ENCODE data around the gene OR10P1.

OR10P1 gene

GRCh38 chr12:55684761-55685370, 48.2 kb downstream of the OR10P1 start:
- no peak for TF ChIP-seq CTCF (IDR thresholded peaks at IDR 0.05; ENCODE audit: low read depth, low read length)
- TF ChIP-seq EZH2phosphoT487 (IDR thresholded peaks at IDR 0.05; ENCODE audit: low read depth) = no peak
- H3K4me2 ChIP-seq (ENCODE audit: low read length) = no peak overlapping the region
- H3K4me3 ChIP-seq (ENCODE audit: low read length) = no peak overlapping the region
- no peak overlapping the region for H2AFZ ChIP-seq (ENCODE audit: low read depth, low read length)
- no peaks in the 10 kb centered on the region for H3K36me3 ChIP-seq (replicated peaks; ENCODE audit: low read depth, low read length)
- H4K20me1 ChIP-seq (ENCODE audit: insufficient read depth, low read length) = no peaks in the 10 kb centered on the region
- peaks cover 11% of the 10 kb centered on the region for H3K4me1 ChIP-seq (ENCODE audit: low read length)
- H3K9me3 ChIP-seq (ENCODE audit: insufficient read depth, low read length) = no peaks in the 10 kb centered on the region
- H3K9ac ChIP-seq (ENCODE audit: low read length) = no peak overlapping the region
- H3K79me2 ChIP-seq (ENCODE audit: low read length) = no peaks in the 10 kb centered on the region
- H3K27ac ChIP-seq (ENCODE audit: low read length) = no peak overlapping the region
- peaks cover 3% of the 10 kb centered on the region; the same call in 1 of the 2 replicates for H3K27me3 ChIP-seq (ENCODE audit: low read depth, low read length)

GRCh38 chr12:55685671-55686070, 49.0 kb downstream of the OR10P1 start:
- TF ChIP-seq CTCF (IDR thresholded peaks at IDR 0.05; ENCODE audit: low read depth, low read length) (no peak), EZH2phosphoT487 (IDR thresholded peaks at IDR 0.05; ENCODE audit: low read depth) (no peak)
- Histone ChIP-seq H3K79me2 (ENCODE audit: low read length) (no peaks in the 10 kb centered on the region), H3K27ac (ENCODE audit: low read length) (no peak overlapping the region), H2AFZ (ENCODE audit: low read depth, low read length) (no peak overlapping the region), H3K36me3 (replicated peaks; ENCODE audit: low read depth, low read length) (no peaks in the 10 kb centered on the region), H3K9ac (ENCODE audit: low read length) (no peak overlapping the region), H3K4me2 (ENCODE audit: low read length) (no peak overlapping the region), H3K4me3 (ENCODE audit: low read length) (no peak overlapping the region), H3K9me3 (ENCODE audit: insufficient read depth, low read length) (no peaks in the 10 kb centered on the region), H3K27me3 (ENCODE audit: low read depth, low read length) (peaks cover 3% of the 10 kb centered on the region; the same call in 1 of the 2 replicates), H3K4me1 (ENCODE audit: low read length) (peaks cover 11% of the 10 kb centered on the region), H4K20me1 (ENCODE audit: insufficient read depth, low read length) (no peaks in the 10 kb centered on the region)

- H3K27ac ChIP-seq (ENCODE audit: low read length) = no peak overlapping the region
- no peaks in the 10 kb centered on the region for H3K79me2 ChIP-seq (ENCODE audit: low read length)
- H2AFZ ChIP-seq (ENCODE audit: low read depth, low read length) = no peak overlapping the region
- H3K4me2 ChIP-seq (ENCODE audit: low read length) = no peak overlapping the region
- H3K4me1 ChIP-seq (ENCODE audit: low read length) = peaks cover 5% of the 10 kb centered on the region
- no peaks in the 10 kb centered on the region for H4K20me1 ChIP-seq (ENCODE audit: insufficient read depth, low read length)
- no peaks in the 10 kb centered on the region for H3K36me3 ChIP-seq (replicated peaks; ENCODE audit: low read depth, low read length)
- TF ChIP-seq CTCF (IDR thresholded peaks at IDR 0.05; ENCODE audit: low read depth, low read length) (no peak), EZH2phosphoT487 (IDR thresholded peaks at IDR 0.05; ENCODE audit: low read depth) (no peak)
- no peak overlapping the region for H3K9ac ChIP-seq (ENCODE audit: low read length)
- H3K4me3 ChIP-seq (ENCODE audit: low read length) = no peak overlapping the region
- no peaks in the 10 kb centered on the region for H3K9me3 ChIP-seq (ENCODE audit: insufficient read depth, low read length)
- peaks cover 3% of the 10 kb centered on the region; the same call in 1 of the 2 replicates for H3K27me3 ChIP-seq (ENCODE audit: low read depth, low read length)
These were observed 49.8 kb downstream of the OR10P1 start for GRCh38 chr12:55686366-55687010.
